NOMO-1 treated with dmso at 0.1 percent for 144 hours (cell line): ENCODE results near the gene CD8B2.
A peak's percentile ranks its signal among the peaks of the same experiment; 100 is the strongest.
"Not testable (repeated sequence)": the region's sequence is repeated elsewhere in the genome, so short reads cannot be mapped to it uniquely, and the experiment has no call there.

Source experiments
- DNase-seq: peaks from one replicate; lab custom pipeline; 2025; ENCODE audit not compliant: unreplicated experiment; lab: John Stamatoyannopoulos, UW

CD8B2 gene

GRCh38 chr2:106486551-106487385 is at the start of gene CD8B2:
TSS of gene CD8B2 (plus strand) at chr2:106487364. CDS start at chr2:106487427, 63 bp downstream.
- DNase-seq: not testable (repeated sequence)

GRCh38 chr2:106461882-106462281 is 25.3 kb upstream of the CD8B2 start:
- DNase-seq: peak; percentile 11

DNA sequence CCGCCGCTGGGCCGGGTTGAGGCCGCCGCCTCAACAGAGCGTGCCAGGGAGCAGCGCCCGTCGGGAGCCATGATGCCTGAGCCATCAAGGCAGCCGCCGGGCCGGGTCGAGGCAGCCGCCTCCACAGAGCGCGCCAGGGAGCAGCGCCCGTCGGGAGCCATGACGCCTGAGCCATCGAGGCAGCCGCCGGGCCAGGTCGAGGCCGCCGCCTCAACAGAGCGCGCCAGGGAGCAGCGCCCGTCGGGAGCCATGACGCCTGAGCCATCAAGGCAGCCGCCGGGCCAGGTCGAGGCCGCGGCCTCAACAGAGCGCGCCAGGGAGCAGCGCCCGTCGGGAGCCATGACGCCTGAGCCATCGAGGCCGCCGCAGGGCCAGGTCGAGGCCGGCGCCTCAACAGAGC is 19.6 kb upstream of the CD8B2 start:
- not testable (repeated sequence) for DNase-seq

DNA sequence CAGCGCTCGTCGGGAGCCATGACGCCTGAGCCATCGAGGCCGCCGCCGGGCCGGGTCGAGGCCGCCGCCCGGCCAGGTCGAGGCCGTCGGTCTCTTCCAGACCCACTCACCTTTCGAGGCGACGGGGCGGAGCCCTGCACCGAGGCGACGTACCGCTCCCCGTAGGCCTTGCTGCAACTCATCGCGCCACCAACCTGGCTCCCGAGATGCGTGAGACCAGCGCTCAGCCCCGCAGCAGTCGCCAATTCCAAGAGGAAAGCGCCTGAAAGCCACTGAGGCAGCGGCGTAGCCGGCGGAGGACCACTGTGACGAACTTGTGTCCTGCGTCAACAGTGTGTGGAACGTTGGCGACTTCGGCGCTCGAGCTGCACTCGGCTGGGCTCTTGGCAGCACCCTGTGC is 19.1 kb upstream of the CD8B2 start, which contains the start of gene RGPD3:
Gene RGPD3, minus strand, starts transcription at position 307 of the 400 bp plus-strand sequence. Its CDS starts 125 bp downstream, at position 182.
- DNase-seq: not testable (repeated sequence)

- not testable (repeated sequence) for DNase-seq
These were observed 16.5 kb upstream of the CD8B2 start for GRCh38 chr2:106470658-106471057.

- DNase-seq: not testable (repeated sequence)
These were observed 9.5 kb upstream of the CD8B2 start for GRCh38 chr2:106477647-106478046.

GRCh38 chr2:106479563-106479962 is 7.6 kb upstream of the CD8B2 start:
- DNase-seq: not testable (repeated sequence)

GRCh38 chr2:106487386-106488191 is 425 bp downstream of the CD8B2 start:
- not testable (repeated sequence) for DNase-seq

DNA sequence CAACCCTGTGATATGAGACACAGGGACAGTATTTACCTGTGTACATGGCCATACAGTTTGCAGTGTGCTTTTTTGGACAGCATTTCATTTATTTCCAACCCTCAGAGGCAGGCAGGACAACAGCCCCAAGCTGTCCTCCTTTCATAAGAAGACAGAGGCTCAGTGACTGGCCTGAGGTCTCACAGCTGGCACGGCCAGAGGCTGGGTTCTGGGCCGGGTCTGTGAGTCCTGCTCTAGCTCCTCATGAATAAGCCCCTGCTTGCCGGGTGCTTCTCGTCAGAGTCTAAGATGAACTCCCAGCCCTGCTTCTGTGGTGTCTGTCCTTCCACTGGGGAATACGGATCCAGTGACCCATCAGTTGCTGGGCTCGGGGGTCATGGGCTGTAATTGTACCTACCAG is 2.5 kb downstream of the CD8B2 start:
- DNase-seq: not testable (repeated sequence)

- not testable (repeated sequence) for DNase-seq
These were observed 5.2 kb downstream of the CD8B2 start for GRCh38 chr2:106492399-106492798.

DNA sequence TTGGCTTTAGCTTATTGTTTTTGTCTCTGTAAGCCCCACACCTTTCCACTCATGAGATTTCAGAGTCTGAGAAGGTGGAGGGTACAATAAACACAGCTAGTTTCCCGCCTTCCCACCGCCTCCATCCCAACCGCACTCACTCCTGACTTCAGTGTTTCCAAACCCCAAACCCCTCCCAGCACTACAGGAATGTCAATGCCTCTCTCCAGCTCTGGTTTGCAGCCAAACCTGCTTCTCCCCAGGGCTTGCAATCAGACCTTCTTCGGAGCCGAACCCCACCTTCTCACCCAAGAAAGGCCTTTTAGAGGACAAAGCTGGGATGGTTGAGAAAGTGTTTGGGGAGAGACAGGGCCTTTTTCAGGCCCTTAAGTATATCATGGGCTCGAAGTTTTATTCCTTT is 5.7 kb downstream of the CD8B2 start:
- DNase-seq: not testable (repeated sequence)

- DNase-seq: not testable (repeated sequence)
These were observed 11.4 kb downstream of the CD8B2 start for GRCh38 chr2:106498549-106498948.

DNA sequence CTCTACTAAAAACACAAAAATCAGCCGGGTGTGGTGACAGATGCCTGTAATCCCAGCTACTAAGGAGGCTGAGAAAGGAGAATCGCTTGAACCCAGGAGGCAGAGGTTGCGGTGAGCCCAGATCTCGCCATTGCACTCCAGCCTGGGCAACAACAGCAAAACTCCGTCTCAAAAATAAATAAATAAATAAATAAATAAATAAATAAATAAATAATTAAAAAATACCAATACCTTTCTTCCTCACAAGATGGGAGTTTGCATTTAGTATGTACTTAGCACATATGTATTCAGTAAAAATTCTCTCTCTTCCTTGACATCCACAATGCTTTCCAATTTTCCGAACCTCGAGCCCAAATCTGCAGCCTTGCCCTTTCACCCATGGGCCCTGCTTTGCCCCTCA is 13.2 kb downstream of the CD8B2 start:
- not testable (repeated sequence) for DNase-seq

GRCh38 chr2:106502351-106502750 is 15.2 kb downstream of the CD8B2 start:
- not testable (repeated sequence) for DNase-seq

DNA sequence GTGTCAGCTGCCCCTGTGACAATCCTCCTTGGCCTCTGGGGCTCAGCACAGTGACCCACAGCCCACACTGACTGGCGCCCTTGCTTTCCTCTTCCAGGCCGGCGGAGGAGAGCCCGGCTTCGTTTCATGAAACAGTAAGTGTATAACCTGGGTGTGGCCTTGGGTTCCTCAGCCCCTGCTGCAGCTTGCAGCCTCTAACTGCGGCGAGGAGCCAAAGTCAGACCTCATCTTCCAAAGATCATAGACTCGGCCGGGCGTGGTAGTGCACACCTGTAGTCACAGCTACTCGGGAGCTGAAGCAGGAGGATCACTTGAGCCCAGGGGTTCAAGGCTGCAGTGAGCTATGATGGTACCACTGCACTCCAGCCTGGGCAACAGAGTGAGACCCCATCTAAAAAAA is 17.0 kb downstream of the CD8B2 start:
- not testable (repeated sequence) for DNase-seq

DNA sequence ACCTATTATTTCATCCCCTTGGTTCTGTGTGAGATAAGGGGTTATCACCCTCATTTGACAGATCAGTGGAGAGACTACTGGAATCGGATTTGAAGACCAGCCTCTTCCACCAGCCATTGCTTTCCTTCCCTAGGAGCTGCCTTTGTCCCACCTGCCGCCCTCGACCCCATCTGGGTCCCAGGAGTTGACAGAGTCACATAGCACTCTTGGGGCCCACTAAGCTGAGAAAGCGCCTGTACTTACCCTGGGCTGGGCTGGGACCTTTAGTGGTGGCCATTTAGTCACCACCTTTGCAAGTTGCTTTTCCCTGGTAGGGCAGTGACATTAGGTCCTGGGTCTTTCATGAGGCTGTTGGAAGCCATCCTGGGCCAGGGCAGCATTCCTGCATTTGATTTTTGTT is 17.6 kb downstream of the CD8B2 start:
- not testable (repeated sequence) for DNase-seq

DNA sequence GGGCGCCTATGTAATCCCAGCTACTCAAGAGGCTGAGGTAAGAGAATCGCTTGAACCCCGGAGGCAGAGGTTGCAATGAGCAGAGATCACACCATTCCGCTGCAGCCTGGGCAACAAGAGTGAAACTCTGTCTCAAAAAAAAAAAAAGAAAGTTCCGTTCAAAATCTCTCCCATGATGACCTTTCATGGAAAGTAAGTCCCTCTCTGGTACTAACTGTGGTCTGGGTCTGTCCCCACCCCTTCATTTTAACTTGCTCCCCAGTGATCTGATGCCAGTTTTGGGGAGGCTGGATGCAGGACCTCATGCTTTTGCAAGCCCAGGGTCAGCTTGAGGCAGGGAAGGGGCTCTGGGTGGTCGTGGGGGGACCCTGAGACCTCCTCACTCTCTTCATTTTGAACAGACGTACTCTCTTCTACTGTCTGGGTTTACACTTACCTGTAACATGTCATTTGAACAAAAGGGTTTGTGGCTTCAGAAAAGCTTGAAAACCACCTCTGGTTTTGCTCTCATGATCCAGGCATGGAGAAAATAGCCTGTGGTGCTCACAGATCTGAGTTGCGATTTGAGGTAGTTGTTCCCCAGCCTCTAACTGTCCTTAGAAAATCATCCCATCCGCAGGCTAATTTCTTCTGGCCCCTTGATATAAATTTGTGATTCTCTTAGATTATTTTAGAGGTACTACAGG is 19.0 kb downstream of the CD8B2 start:
- DNase-seq: not testable (repeated sequence)

GRCh38 chr2:106508660-106509373 is 21.7 kb downstream of the CD8B2 start:
- DNase-seq: not testable (repeated sequence)

GRCh38 chr2:106509374-106509770 is 22.2 kb downstream of the CD8B2 start:
- not testable (repeated sequence) for DNase-seq

GRCh38 chr2:106510791-106511190 is 23.6 kb downstream of the CD8B2 start:
- not testable (repeated sequence) for DNase-seq
